Measurements from ENCODE around the gene GMEB2. TPM values are rescaled to one million over a fixed set of nuclear protein-coding genes. Genes with fewer than 3 reads are reported as not detected.

GMEB2 gene
- total RNA-seq, 1 experiment from 2014 or later, result 18.8 TPM

- no TSS peak for BruUV-seq (replicated peaks)
- CTCF ChIA-PET, result no interaction called here
- no peak for DNase-seq
Measured at GRCh38 chr20:63549019-63549418, 77.9 kb downstream of the GMEB2 start.

GRCh38 chr20:63548542-63548941 is 78.4 kb downstream of the GMEB2 start:
- intact Hi-C loops (cut with micrococcal nuclease; ENCODE audit: unreplicated experiment), result no loop called here
- DNase-seq, result no peak

More at GRCh38 chr20:63549019-63549418, 77.9 kb downstream of the GMEB2 start:
- no peak for TF ChIP-seq CTCF (IDR thresholded peaks at IDR 0.05; ENCODE audit: unreplicated experiment)
- Mint-ChIP-seq H3K4me3 (ENCODE audit: low read depth, unreplicated experiment) (no peak overlapping the region), H3K27ac (ENCODE audit: unreplicated experiment) (no peak overlapping the region), H3K36me3 (ENCODE audit: insufficient read depth, unreplicated experiment) (peaks cover 23% of the 10 kb centered on the region), H3K27me3 (ENCODE audit: unreplicated experiment) (peaks cover 12% of the 10 kb centered on the region), H3K4me1 (ENCODE audit: low read depth, unreplicated experiment) (peaks cover 18% of the 10 kb centered on the region), H3K9me3 (ENCODE audit: low read depth, unreplicated experiment) (no peaks in the 10 kb centered on the region)
- intact Hi-C loops (cut with micrococcal nuclease; ENCODE audit: unreplicated experiment), result no loop called here

GRCh38 chr20:63547725-63548480 is 79.0 kb downstream of the GMEB2 start, which contains the start of gene SRMS:
Gene SRMS (minus strand): TSS chr20:63547749. CDS start chr20:63547463, 286 bp downstream.
- CTCF ChIA-PET, result interaction anchor here (1.5 kb wide), 1 partner anchor 10 kb away, joined by 6 read pairs; no protein-coding TSS in a partner anchor
- TF ChIP-seq CTCF (IDR thresholded peaks at IDR 0.05; ENCODE audit: unreplicated experiment), result no peak
- peaks cover 14% of the 10 kb centered on the region for H3K36me3 Mint-ChIP-seq (ENCODE audit: insufficient read depth, unreplicated experiment)
- H3K27me3 Mint-ChIP-seq (ENCODE audit: unreplicated experiment), result peaks cover 19% of the 10 kb centered on the region
- intact Hi-C loops (cut with micrococcal nuclease; ENCODE audit: unreplicated experiment), result no loop called here
- peaks cover 27% of the 10 kb centered on the region for H3K4me1 Mint-ChIP-seq (ENCODE audit: low read depth, unreplicated experiment)
- H3K9me3 Mint-ChIP-seq (ENCODE audit: low read depth, unreplicated experiment), result no peaks in the 10 kb centered on the region
- H3K4me3 Mint-ChIP-seq (ENCODE audit: low read depth, unreplicated experiment), result no peak within 1 kb of the TSS
- no peak for DNase-seq
- no TSS peak for BruUV-seq (replicated peaks)
- H3K27ac Mint-ChIP-seq (ENCODE audit: unreplicated experiment), result no peak within 1 kb of the TSS

More at GRCh38 chr20:63548542-63548941, 78.4 kb downstream of the GMEB2 start:
- Mint-ChIP-seq H3K4me3 (ENCODE audit: low read depth, unreplicated experiment) (no peak overlapping the region), H3K4me1 (ENCODE audit: low read depth, unreplicated experiment) (peaks cover 22% of the 10 kb centered on the region), H3K27me3 (ENCODE audit: unreplicated experiment) (peaks cover 17% of the 10 kb centered on the region), H3K9me3 (ENCODE audit: low read depth, unreplicated experiment) (no peaks in the 10 kb centered on the region), H3K36me3 (ENCODE audit: insufficient read depth, unreplicated experiment) (peaks cover 20% of the 10 kb centered on the region), H3K27ac (ENCODE audit: unreplicated experiment) (no peak overlapping the region)
- no peak for TF ChIP-seq CTCF (IDR thresholded peaks at IDR 0.05; ENCODE audit: unreplicated experiment)
- CTCF ChIA-PET, result interaction anchor here (1.5 kb wide), 1 partner anchor 10 kb away, joined by 6 read pairs; no protein-coding TSS in a partner anchor
- BruUV-seq (replicated peaks), result no TSS peak

GRCh38 chr20:63546956-63547724 is 79.8 kb downstream of the GMEB2 start:
- no TSS peak for BruUV-seq (replicated peaks)
- Mint-ChIP-seq H3K27me3 (ENCODE audit: unreplicated experiment) (peaks cover 14% of the 10 kb centered on the region), H3K4me3 (ENCODE audit: low read depth, unreplicated experiment) (no peak overlapping the region), H3K4me1 (ENCODE audit: low read depth, unreplicated experiment) (peaks cover 27% of the 10 kb centered on the region), H3K36me3 (ENCODE audit: insufficient read depth, unreplicated experiment) (peaks cover 6% of the 10 kb centered on the region), H3K27ac (ENCODE audit: unreplicated experiment) (no peak overlapping the region), H3K9me3 (ENCODE audit: low read depth, unreplicated experiment) (no peaks in the 10 kb centered on the region)
- CTCF ChIA-PET, result interaction anchor here (1.5 kb wide), 1 partner anchor 9 kb away, joined by 6 read pairs; no protein-coding TSS in a partner anchor
- no peak for TF ChIP-seq CTCF (IDR thresholded peaks at IDR 0.05; ENCODE audit: unreplicated experiment)
- intact Hi-C loops (cut with micrococcal nuclease; ENCODE audit: unreplicated experiment), result no loop called here
- DNase-seq, result no peak

Measured in Calu3 (cell line).